AG09309 (cell line): ENCODE data around the gene TRIM59.
"Not testable (repeated sequence)": the region's sequence is repeated elsewhere in the genome, so short reads cannot be mapped to it uniquely, and the experiment has no call there.

Experiments
- DNase-seq: peaks from one replicate; pipeline ENCODE4 v3.0.0-alpha.2; 2010; ENCODE audit warnings: low read depth
- H3K4me3 ChIP-seq: 2 replicates; pipeline ENCODE4 v1.5.1; 2011; ENCODE audit warnings: mild to moderate bottlenecking, low read depth, low read length, moderate library complexity; ENCODE audit not compliant: control insufficient read depth
- CTCF ChIP-seq: IDR thresholded peaks from 2 replicates; pipeline ENCODE4 v1.5.1; 2011; ENCODE audit warnings: mild to moderate bottlenecking, low read depth, low read length, inconsistent platforms; ENCODE audit not compliant: insufficient read depth, control insufficient read depth; ENCODE audit errors: missing control alignments

Gene TRIM59

DNA sequence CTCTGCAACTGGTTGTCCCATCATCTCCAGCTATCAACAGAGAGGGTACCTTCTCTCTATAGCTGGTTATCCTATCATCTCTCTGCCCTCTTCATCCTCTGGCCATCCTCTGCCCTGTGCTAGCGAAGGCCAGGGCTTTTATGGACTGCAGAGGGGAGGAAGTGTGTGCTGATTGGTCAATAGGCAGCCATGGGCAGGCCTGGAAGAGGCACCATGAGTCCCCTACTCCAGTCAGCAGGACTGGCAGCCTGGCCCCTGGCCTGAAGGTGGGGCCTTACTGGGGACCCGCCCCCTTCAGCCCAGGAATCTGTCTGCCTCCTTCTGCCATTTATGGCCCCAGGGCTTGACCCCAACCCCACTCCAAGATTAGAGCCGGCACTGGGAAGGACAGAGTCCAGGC, 10.4 kb upstream of the TRIM59 start:
- TF ChIP-seq CTCF: no peak
- no peak overlapping the region for H3K4me3 ChIP-seq
- no peak for DNase-seq

DNA sequence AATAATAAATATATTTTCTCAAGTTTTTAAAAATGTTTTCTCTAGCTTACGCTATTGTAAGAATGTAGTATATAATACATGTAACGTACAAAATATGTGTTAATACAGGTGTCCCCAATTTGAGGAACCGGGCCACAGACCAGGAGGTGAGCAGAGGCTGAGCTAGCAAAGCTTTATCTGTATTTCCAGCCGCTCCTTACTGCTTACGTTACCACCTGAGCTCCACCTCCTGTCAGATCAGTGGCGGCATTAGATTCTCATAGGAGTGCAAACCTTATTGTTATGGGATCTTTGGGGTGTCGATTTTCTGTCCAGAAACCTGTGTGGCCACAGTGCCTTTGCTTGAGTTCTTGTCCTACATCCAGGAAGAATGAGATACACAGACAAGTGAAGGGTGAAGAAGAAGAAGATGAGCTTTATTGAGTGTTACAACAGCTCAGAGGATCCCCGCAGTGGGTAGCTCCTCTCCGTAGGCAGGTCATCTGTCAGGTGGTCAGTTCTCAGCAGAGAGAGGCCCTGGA, 9.9 kb upstream of the TRIM59 start:
- TF ChIP-seq CTCF: no peak
- DNase-seq: no peak
- no peak overlapping the region for H3K4me3 ChIP-seq

- DNase-seq: no peak
- no peak overlapping the region for H3K4me3 ChIP-seq
- no peak for TF ChIP-seq CTCF
Observed at GRCh38 chr3:160458151-160458550, 8.6 kb upstream of the TRIM59 start.

- DNase-seq: no peak
- no peak overlapping the region for H3K4me3 ChIP-seq
- TF ChIP-seq CTCF: no peak
Observed at GRCh38 chr3:160455846-160456245, 6.3 kb upstream of the TRIM59 start.

- DNase-seq: no peak
- TF ChIP-seq CTCF: no peak
- no peak overlapping the region for H3K4me3 ChIP-seq
Observed at GRCh38 chr3:160454995-160455394, 5.4 kb upstream of the TRIM59 start.

GRCh38 chr3:160452251-160452650, 2.7 kb upstream of the TRIM59 start:
- not testable (repeated sequence) for H3K4me3 ChIP-seq

GRCh38 chr3:160451602-160452001, 2.0 kb upstream of the TRIM59 start:
- DNase-seq: no peak
- no peak for TF ChIP-seq CTCF
- H3K4me3 ChIP-seq: no peak overlapping the region

More at GRCh38 chr3:160452251-160452650, 2.7 kb upstream of the TRIM59 start:
- DNase-seq: not testable (repeated sequence)
